WTC11 (cell line): Measurements from ENCODE around the gene TCP11L2. TPM values are rescaled to one million over a fixed set of nuclear protein-coding genes. Genes with fewer than 3 reads are reported as not detected.

Source experiments
- ATAC-seq: fragments of 200-7000 bp; cut with Tn5 transposase; 2 replicates; pipeline ENCODE4 v1.10.0; 2021; ENCODE audit warnings: mild to moderate bottlenecking, moderate library complexity
- CTCF ChIA-PET: fragments of 300-600 bp; sonication (Branson Sonifier 250); formaldehyde crosslinking; loops from one replicate; lab custom pipeline; 2021; ENCODE audit warnings: antibody characterized with exemption; lab: Charles Lee
- POLR2A ChIA-PET: fragments of 350-600 bp; sonication (Branson Sonifier 250); formaldehyde crosslinking; loops from one replicate; lab custom pipeline; 2021; ENCODE audit warnings: antibody characterized with exemption; lab: Charles Lee
- DNase-seq: peaks from one replicate; pipeline ENCODE4 v3.0.0; 2021; ENCODE audit warnings: low spot score
- H3K27ac Mint-ChIP-seq: 2 replicates; pipeline ENCODE4 v1.8.0; 2021; ENCODE audit warnings: mixed read lengths
- H3K27me3 Mint-ChIP-seq: 2 replicates; pipeline ENCODE4 v1.8.0; 2021; ENCODE audit warnings: low read depth, mild to moderate bottlenecking, moderate library complexity, mixed read lengths
- H3K36me3 Mint-ChIP-seq: 2 replicates; pipeline ENCODE4 v1.8.0; 2021; ENCODE audit warnings: mixed read lengths
- H3K4me1 Mint-ChIP-seq: 2 replicates; pipeline ENCODE4 v1.8.0; 2022; ENCODE audit warnings: mixed read lengths
- H3K4me3 Mint-ChIP-seq: 2 replicates; pipeline ENCODE4 v1.8.0; 2021; ENCODE audit warnings: mild to moderate bottlenecking, moderate library complexity, mixed read lengths
- H3K9me3 Mint-ChIP-seq: 2 replicates; pipeline ENCODE4 v1.8.0; 2021; ENCODE audit warnings: mixed read lengths
- FOXK1 ChIP-seq: sonication (generic); formaldehyde crosslinking; IDR thresholded peaks from 2 replicates; pipeline ENCODE4 v1.8.0; 2022; ENCODE audit warnings: mild to moderate bottlenecking, moderate library complexity, missing genetic modification reagents
- GTF2I ChIP-seq: fragments of 250-450 bp; sonication (Bioruptor Pico); conservative IDR thresholded peaks from 2 replicates; pipeline ENCODE4 v1.4.0; 2021; ENCODE audit warnings: mild to moderate bottlenecking
- NFATC4 ChIP-seq: fragments of 250-450 bp; sonication (Bioruptor Pico); IDR thresholded peaks from 2 replicates; pipeline ENCODE4 v1.9.0; 2021; ENCODE audit warnings: mild to moderate bottlenecking
- NR1H2 ChIP-seq: sonication (generic); formaldehyde crosslinking; IDR thresholded peaks from 2 replicates; pipeline ENCODE4 v1.9.0; 2021; ENCODE audit warnings: mild to moderate bottlenecking, moderate library complexity, missing genetic modification reagents
- NR2C2 ChIP-seq: sonication (generic); formaldehyde crosslinking; IDR thresholded peaks from 2 replicates; pipeline ENCODE4 v1.8.0; 2022; ENCODE audit warnings: mild to moderate bottlenecking, missing genetic modification reagents
- PRRX2 ChIP-seq: fragments of 250-450 bp; sonication (Bioruptor Pico); IDR thresholded peaks from 2 replicates; pipeline ENCODE4 v1.8.0; 2021; ENCODE audit warnings: mild to moderate bottlenecking
- SMAD3 ChIP-seq: sonication (generic); formaldehyde crosslinking; IDR thresholded peaks from 2 replicates; pipeline ENCODE4 v1.8.0; 2022; ENCODE audit warnings: missing genetic modification reagents, mild to moderate bottlenecking, borderline replicate concordance
- SMAD4 ChIP-seq: sonication (generic); formaldehyde crosslinking; IDR thresholded peaks from 2 replicates; pipeline ENCODE4 v1.8.0; 2022; ENCODE audit warnings: mild to moderate bottlenecking, missing genetic modification reagents
- SOX15 ChIP-seq: fragments of 250-450 bp; sonication (Bioruptor Pico); IDR thresholded peaks from 2 replicates; pipeline ENCODE4 v1.9.0; 2021; ENCODE audit warnings: mild to moderate bottlenecking
- SP1 ChIP-seq: sonication (generic); formaldehyde crosslinking; conservative IDR thresholded peaks from 2 replicates; pipeline ENCODE4 v1.8.1; 2022; ENCODE audit warnings: missing genetic modification reagents
- ZNF121 ChIP-seq: sonication (generic); formaldehyde crosslinking; IDR thresholded peaks from 2 replicates; pipeline ENCODE4 v1.8.0; 2023; ENCODE audit warnings: missing genetic modification reagents
- ZNF232 ChIP-seq: sonication (generic); formaldehyde crosslinking; IDR thresholded peaks from 2 replicates; pipeline ENCODE4 v1.8.0; 2022; ENCODE audit warnings: mild to moderate bottlenecking, missing genetic modification reagents
- ZNF671 ChIP-seq: fragments of 250-450 bp; sonication (Bioruptor Pico); IDR thresholded peaks from 2 replicates; pipeline ENCODE4 v1.8.0; 2021; ENCODE audit warnings: mild to moderate bottlenecking
- total RNA-seq: library from RNA; stranded (reverse); gene quantifications from 3 replicates; pipeline ENCODE4 v1.2.3, GENCODE V29; 2021
- TF ChIP-seq, protein P1 (sequence below): sonication (generic); formaldehyde crosslinking; IDR thresholded peaks from 2 replicates; pipeline ENCODE4 v1.8.1; 2022; ENCODE audit warnings: mild to moderate bottlenecking, moderate library complexity, missing genetic modification reagents
- TF ChIP-seq, protein P2 (sequence below): sonication (generic); formaldehyde crosslinking; IDR thresholded peaks from 2 replicates; pipeline ENCODE4 v1.8.1; 2022; ENCODE audit warnings: low read depth, missing genetic modification reagents, borderline replicate concordance
- TF ChIP-seq, protein P3 (sequence below): sonication (generic); formaldehyde crosslinking; IDR thresholded peaks from 2 replicates; pipeline ENCODE4 v1.8.1; 2022; ENCODE audit warnings: low read depth, mild to moderate bottlenecking, moderate library complexity, missing genetic modification reagents, borderline replicate concordance
- TF ChIP-seq, protein P4 (sequence below): sonication (generic); formaldehyde crosslinking; IDR thresholded peaks from 2 replicates; pipeline ENCODE4 v1.8.0; 2022; ENCODE audit warnings: mild to moderate bottlenecking, missing genetic modification reagents
- TF ChIP-seq, protein P5 (sequence below): sonication (generic); formaldehyde crosslinking; IDR thresholded peaks from 2 replicates; pipeline ENCODE4 v1.8.0; 2023; ENCODE audit warnings: missing genetic modification reagents
- TF ChIP-seq, protein P6 (sequence below): sonication (generic); formaldehyde crosslinking; IDR thresholded peaks from 2 replicates; pipeline ENCODE4 v1.8.1; 2023; ENCODE audit warnings: mild to moderate bottlenecking, missing genetic modification reagents, moderate library complexity
- TF ChIP-seq, protein P7 (sequence below): fragments of 250-450 bp; sonication (Bioruptor Pico); IDR thresholded peaks from 2 replicates; pipeline ENCODE4 v1.9.0; 2021; ENCODE audit warnings: mild to moderate bottlenecking

TCP11L2 gene
- total RNA-seq, 1 experiment from 2014 or later = 12.3 TPM

DNA sequence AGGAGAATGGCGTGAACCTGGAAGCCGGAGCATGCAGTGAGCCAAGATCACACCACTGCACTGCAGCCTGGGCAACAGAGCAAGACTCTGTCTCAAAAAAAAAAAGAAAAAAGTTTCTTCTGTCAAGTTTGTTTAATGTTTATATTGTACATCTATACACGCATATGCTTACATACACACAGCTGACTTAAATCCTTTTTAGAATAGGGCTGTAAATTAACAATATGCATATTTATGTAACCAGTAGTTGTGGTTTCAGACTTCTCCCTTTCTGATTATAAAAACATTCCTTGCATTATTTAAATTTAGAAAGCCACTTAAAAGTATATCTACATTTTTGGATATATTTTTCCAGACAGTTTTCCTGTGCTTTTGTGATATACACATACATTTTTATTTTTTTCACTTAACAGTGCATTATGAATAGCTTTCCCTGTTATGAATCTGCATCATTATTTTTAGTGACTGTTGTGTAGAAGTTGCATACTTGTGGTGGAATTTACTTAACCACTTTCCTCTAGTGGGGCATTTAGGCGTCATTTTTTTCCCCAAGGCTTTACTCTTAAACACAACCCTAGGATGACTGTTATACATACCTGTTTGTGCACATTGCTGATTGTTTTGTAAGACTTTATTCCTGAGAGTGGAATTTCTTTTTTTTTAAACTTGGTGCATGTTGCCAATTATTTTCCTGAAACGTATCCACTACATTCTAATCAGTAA lies 84.4 kb downstream of the TCP11L2 start (continued):
- TF ChIP-seq SMAD3 (CRISPR knock-in tag) (no peak), NR2C2 (CRISPR knock-in tag) (no peak)
- TF ChIP-seq, protein P1, sequence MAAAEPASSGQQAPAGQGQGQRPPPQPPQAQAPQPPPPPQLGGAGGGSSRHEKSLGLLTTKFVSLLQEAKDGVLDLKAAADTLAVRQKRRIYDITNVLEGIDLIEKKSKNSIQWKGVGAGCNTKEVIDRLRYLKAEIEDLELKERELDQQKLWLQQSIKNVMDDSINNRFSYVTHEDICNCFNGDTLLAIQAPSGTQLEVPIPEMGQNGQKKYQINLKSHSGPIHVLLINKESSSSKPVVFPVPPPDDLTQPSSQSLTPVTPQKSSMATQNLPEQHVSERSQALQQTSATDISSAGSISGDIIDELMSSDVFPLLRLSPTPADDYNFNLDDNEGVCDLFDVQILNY (CRISPR knock-in tag) = no peak

DNA sequence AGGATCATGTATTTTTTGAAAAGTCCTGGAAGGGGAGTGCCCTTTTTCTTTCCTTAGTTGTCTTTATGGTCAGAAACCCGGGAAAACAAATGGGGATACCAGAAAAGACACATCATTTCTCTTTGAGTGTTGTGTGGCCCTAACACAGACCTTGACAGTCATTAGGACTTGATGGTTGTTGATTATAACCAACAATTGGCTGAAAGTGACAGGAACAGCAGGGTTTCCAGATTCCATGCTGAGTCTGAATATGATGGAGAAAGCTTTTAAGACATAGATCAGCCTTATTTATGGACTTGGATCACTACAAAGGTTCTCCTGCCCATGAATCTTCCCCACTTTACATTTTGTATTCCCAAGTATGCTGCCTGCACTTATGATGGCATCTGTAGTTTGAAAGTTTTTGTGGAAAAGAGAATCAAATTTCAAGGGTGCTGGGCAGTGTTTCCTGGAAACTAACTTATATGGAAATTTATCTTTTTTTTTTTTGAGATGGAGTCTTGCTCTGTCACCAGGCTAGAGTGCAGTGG lies 85.4 kb downstream of the TCP11L2 start:
- Mint-ChIP-seq H3K27ac (no peak overlapping the region), H3K36me3 (peaks cover 7% of the 10 kb centered on the region), H3K4me3 (no peak overlapping the region), H3K4me1 (peaks cover 12% of the 10 kb centered on the region), H3K27me3 (no peaks in the 10 kb centered on the region), H3K9me3 (peaks cover 3% of the 10 kb centered on the region)
- ATAC-seq = no peak
- POLR2A ChIA-PET = no interaction called here
- TF ChIP-seq SOX15 (CRISPR knock-in tag) (no peak), SMAD4 (no peak), SP1 (CRISPR knock-in tag) (no peak), PRRX2 (CRISPR knock-in tag) (no peak), GTF2I (CRISPR knock-in tag) (no peak), ZNF121 (CRISPR knock-in tag) (no peak), NFATC4 (CRISPR knock-in tag) (no peak), ZNF232 (CRISPR knock-in tag) (no peak), FOXK1 (CRISPR knock-in tag) (no peak), ZNF671 (no peak), NR1H2 (CRISPR knock-in tag) (no peak)
- TF ChIP-seq, protein P2, sequence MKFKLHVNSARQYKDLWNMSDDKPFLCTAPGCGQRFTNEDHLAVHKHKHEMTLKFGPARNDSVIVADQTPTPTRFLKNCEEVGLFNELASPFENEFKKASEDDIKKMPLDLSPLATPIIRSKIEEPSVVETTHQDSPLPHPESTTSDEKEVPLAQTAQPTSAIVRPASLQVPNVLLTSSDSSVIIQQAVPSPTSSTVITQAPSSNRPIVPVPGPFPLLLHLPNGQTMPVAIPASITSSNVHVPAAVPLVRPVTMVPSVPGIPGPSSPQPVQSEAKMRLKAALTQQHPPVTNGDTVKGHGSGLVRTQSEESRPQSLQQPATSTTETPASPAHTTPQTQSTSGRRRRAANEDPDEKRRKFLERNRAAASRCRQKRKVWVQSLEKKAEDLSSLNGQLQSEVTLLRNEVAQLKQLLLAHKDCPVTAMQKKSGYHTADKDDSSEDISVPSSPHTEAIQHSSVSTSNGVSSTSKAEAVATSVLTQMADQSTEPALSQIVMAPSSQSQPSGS (CRISPR knock-in tag) = no peak
- TF ChIP-seq, protein P3, sequence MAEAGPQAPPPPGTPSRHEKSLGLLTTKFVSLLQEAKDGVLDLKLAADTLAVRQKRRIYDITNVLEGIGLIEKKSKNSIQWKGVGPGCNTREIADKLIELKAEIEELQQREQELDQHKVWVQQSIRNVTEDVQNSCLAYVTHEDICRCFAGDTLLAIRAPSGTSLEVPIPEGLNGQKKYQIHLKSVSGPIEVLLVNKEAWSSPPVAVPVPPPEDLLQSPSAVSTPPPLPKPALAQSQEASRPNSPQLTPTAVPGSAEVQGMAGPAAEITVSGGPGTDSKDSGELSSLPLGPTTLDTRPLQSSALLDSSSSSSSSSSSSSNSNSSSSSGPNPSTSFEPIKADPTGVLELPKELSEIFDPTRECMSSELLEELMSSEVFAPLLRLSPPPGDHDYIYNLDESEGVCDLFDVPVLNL (CRISPR knock-in tag) = no peak
- TF ChIP-seq, protein P4, sequence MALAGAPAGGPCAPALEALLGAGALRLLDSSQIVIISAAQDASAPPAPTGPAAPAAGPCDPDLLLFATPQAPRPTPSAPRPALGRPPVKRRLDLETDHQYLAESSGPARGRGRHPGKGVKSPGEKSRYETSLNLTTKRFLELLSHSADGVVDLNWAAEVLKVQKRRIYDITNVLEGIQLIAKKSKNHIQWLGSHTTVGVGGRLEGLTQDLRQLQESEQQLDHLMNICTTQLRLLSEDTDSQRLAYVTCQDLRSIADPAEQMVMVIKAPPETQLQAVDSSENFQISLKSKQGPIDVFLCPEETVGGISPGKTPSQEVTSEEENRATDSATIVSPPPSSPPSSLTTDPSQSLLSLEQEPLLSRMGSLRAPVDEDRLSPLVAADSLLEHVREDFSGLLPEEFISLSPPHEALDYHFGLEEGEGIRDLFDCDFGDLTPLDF = no peak
- TF ChIP-seq, protein P5, sequence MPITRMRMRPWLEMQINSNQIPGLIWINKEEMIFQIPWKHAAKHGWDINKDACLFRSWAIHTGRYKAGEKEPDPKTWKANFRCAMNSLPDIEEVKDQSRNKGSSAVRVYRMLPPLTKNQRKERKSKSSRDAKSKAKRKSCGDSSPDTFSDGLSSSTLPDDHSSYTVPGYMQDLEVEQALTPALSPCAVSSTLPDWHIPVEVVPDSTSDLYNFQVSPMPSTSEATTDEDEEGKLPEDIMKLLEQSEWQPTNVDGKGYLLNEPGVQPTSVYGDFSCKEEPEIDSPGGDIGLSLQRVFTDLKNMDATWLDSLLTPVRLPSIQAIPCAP (CRISPR knock-in tag) = no peak
- TF ChIP-seq, protein P6, sequence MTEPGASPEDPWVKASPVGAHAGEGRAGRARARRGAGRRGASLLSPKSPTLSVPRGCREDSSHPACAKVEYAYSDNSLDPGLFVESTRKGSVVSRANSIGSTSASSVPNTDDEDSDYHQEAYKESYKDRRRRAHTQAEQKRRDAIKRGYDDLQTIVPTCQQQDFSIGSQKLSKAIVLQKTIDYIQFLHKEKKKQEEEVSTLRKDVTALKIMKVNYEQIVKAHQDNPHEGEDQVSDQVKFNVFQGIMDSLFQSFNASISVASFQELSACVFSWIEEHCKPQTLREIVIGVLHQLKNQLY (CRISPR knock-in tag) = no peak
- TF ChIP-seq, protein P7, sequence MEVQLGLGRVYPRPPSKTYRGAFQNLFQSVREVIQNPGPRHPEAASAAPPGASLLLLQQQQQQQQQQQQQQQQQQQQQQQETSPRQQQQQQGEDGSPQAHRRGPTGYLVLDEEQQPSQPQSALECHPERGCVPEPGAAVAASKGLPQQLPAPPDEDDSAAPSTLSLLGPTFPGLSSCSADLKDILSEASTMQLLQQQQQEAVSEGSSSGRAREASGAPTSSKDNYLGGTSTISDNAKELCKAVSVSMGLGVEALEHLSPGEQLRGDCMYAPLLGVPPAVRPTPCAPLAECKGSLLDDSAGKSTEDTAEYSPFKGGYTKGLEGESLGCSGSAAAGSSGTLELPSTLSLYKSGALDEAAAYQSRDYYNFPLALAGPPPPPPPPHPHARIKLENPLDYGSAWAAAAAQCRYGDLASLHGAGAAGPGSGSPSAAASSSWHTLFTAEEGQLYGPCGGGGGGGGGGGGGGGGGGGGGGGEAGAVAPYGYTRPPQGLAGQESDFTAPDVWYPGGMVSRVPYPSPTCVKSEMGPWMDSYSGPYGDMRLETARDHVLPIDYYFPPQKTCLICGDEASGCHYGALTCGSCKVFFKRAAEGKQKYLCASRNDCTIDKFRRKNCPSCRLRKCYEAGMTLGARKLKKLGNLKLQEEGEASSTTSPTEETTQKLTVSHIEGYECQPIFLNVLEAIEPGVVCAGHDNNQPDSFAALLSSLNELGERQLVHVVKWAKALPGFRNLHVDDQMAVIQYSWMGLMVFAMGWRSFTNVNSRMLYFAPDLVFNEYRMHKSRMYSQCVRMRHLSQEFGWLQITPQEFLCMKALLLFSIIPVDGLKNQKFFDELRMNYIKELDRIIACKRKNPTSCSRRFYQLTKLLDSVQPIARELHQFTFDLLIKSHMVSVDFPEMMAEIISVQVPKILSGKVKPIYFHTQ = no peak
- TF ChIP-seq, all 79 proteins: peak for 0
- CTCF ChIA-PET = interaction anchor here (1.9 kb wide), 1 partner anchor 531 kb away, joined by 10 read pairs; no protein-coding TSS in a partner anchor
- no peak for DNase-seq
